Panc1 (cell line): Measurements from ENCODE around the gene SLC36A4. TPM values are rescaled to one million over a fixed set of nuclear protein-coding genes. Genes with fewer than 3 reads are reported as not detected.

ENCODE experiments used
- ATAC-seq: fragments of 200-7000 bp; cut with Tn5 transposase; 2 replicates; pipeline ENCODE4 v1.9.1; 2020; ENCODE audit warnings: mild to moderate bottlenecking, moderate library complexity
- BruUV-seq: library from RNA; stranded (reverse); fragments of 400-500 nt; replicated peaks from 2 replicates; lab custom pipeline; 2021; lab: Mats Ljungman, UMichigan
- CTCF ChIA-PET: fragments of 300-600 bp; sonication (Branson Sonifier 250); formaldehyde crosslinking; loops from one replicate; lab custom pipeline; 2022; ENCODE audit warnings: antibody characterized with exemption; lab: Charles Lee
- POLR2A ChIA-PET: fragments of 300-600 bp; sonication (Branson Sonifier 250); formaldehyde crosslinking; loops from one replicate; lab custom pipeline; 2022; ENCODE audit warnings: antibody characterized with exemption; lab: Charles Lee
- DNase-seq: peaks from one replicate; pipeline ENCODE4 v3.0.0-alpha.2; 2010; ENCODE audit warnings: low read depth, low spot score
- H3K27ac ChIP-seq: 2 replicates; pipeline ENCODE4 v1.5.1; 2011; ENCODE audit warnings: mild to moderate bottlenecking, low read length, inconsistent platforms
- H3K27me3 ChIP-seq: fragments of 200-500 bp; sonication (Bioruptor generic); 2 replicates; pipeline ENCODE4 v1.6.0; 2014; ENCODE audit warnings: low read length, inconsistent platforms; ENCODE audit not compliant: control insufficient read depth, insufficient read depth
- H3K36me3 ChIP-seq: fragments of 200-500 bp; sonication (Bioruptor generic); 2 replicates; pipeline ENCODE4 v1.5.1; 2014; ENCODE audit warnings: inconsistent platforms, mild to moderate bottlenecking, low read length, moderate library complexity; ENCODE audit not compliant: control insufficient read depth, insufficient read depth
- H3K4me1 ChIP-seq: 2 replicates; pipeline ENCODE4 v1.5.1; 2011; ENCODE audit warnings: inconsistent platforms, mild to moderate bottlenecking, low read length, moderate library complexity; ENCODE audit not compliant: control insufficient read depth, insufficient read depth
- H3K4me3 ChIP-seq, 2 experiments: 2 replicates each; pipeline ENCODE4 v1.5.1; 2011 to 2012; ENCODE audit warnings: low read depth in 2 of 2, low read length in 2 of 2, mild to moderate bottlenecking in 2 of 2, inconsistent platforms in 1 of 2, moderate library complexity in 1 of 2
- H3K9me3 ChIP-seq: fragments of 200-500 bp; sonication (Bioruptor generic); 2 replicates; pipeline ENCODE4 v1.5.1; 2014; ENCODE audit warnings: low read depth, mild to moderate bottlenecking, inconsistent platforms, low read length, moderate library complexity; ENCODE audit not compliant: control insufficient read depth, insufficient read depth
- CTCF ChIP-seq: fragments of 450-650 bp; IDR thresholded peaks from 2 replicates; pipeline ENCODE4 v1.5.1; 2017; ENCODE audit warnings: mild to moderate bottlenecking
- POLR2AphosphoS5 ChIP-seq: IDR thresholded peaks from 2 replicates; pipeline ENCODE4 v1.6.1; 2012; ENCODE audit warnings: mild to moderate bottlenecking, low read depth, low read length, moderate library complexity
- REST ChIP-seq, 2 experiments: IDR thresholded peaks; 2 replicates each; pipeline ENCODE4 v1.6.1; 2011 to 2012; ENCODE audit warnings: low read depth in 2 of 2, control low read depth in 1 of 2, low read length in 1 of 2, mild to moderate bottlenecking in 1 of 2, moderate library complexity in 1 of 2; ENCODE audit not compliant: insufficient read depth in 1 of 2
- SIN3A ChIP-seq: IDR thresholded peaks from 2 replicates; pipeline ENCODE4 v1.6.1; 2012; ENCODE audit warnings: low read depth, mild to moderate bottlenecking, low read length, moderate library complexity, borderline replicate concordance; ENCODE audit not compliant: insufficient read depth
- TCF7L2 ChIP-seq: IDR thresholded peaks from 2 replicates; pipeline ENCODE4 v1.6.1; 2011; ENCODE audit warnings: mild to moderate bottlenecking, low read depth, low read length, inconsistent platforms
- in situ Hi-C: cut with HindIII; loops from 2 replicates; pipeline ENCODE4 v1.10.0; 2016; ENCODE audit warnings: low sequenced_read_pairs, low pct_unique_long_range_greater_than_20kb
- intact Hi-C: fragments of 100-400 bp; cut with micrococcal nuclease; formaldehyde crosslinking; loops from one replicate; pipeline ENCODE4 v1.10.0; 2022; ENCODE audit not compliant: unreplicated experiment
- total RNA-seq: library from RNA; stranded (reverse); gene quantifications from one replicate; pipeline ENCODE4 v1.2.1, GENCODE V29; 2021; ENCODE audit not compliant: unreplicated experiment

SLC36A4 gene
- total RNA-seq, 1 experiment from 2014 or later, result 30.3 TPM

- CTCF ChIA-PET, result no interaction called here
- Histone ChIP-seq H3K9me3 (no peaks in the 10 kb centered on the region), H3K4me3 (no peak overlapping the region), H3K27me3 (no peaks in the 10 kb centered on the region; the same call in 1 of the 2 replicates), H3K36me3 (no peaks in the 10 kb centered on the region), H3K27ac (no peak overlapping the region), H3K4me1 (no peaks in the 10 kb centered on the region)
- DNase-seq (no peak), ATAC-seq (no peak)
- in situ Hi-C loops (no loop called here), intact Hi-C loops (no loop called here)
- TF ChIP-seq REST (IDR thresholded peaks at IDR 0.05; ENCODE audit: insufficient read depth in 1 of 2, low read depth in 2 of 2, low read length in 1 of 2) (no peak), TCF7L2 (no peak), SIN3A (no peak)
- BruUV-seq, result no TSS peak
- POLR2A ChIA-PET, result no interaction called here
Observed at GRCh38 chr11:93122535-93123235, 75.1 kb downstream of the SLC36A4 start.

GRCh38 chr11:93118276-93118675, 79.5 kb downstream of the SLC36A4 start:
- ATAC-seq, result no peak
- intact Hi-C loops, result no loop called here

More at GRCh38 chr11:93118276-93118675, 79.5 kb downstream of the SLC36A4 start:
- Histone ChIP-seq H3K4me3 (no peak overlapping the region), H3K36me3 (no peaks in the 10 kb centered on the region), H3K27me3 (peaks cover 6% of the 10 kb centered on the region), H3K27ac (no peak overlapping the region), H3K9me3 (no peaks in the 10 kb centered on the region), H3K4me1 (no peaks in the 10 kb centered on the region)
- no peak for DNase-seq
- no peak for TF ChIP-seq CTCF
- no peak for TF ChIP-seq POLR2AphosphoS5
- TF ChIP-seq SIN3A, result no peak
- TF ChIP-seq TCF7L2, result no peak
- TF ChIP-seq REST (IDR thresholded peaks at IDR 0.05; ENCODE audit: insufficient read depth in 1 of 2, low read depth in 2 of 2, low read length in 1 of 2), result no peak
- POLR2A ChIA-PET, result no interaction called here
- in situ Hi-C loops, result no loop called here
- no TSS peak for BruUV-seq
- CTCF ChIA-PET, result no interaction called here
